Fibroblast of the aortic adventitia (primary cell): ENCODE measurements around the gene WNK2. TPM values are rescaled to one million over a fixed set of nuclear protein-coding genes. Genes with fewer than 3 reads are reported as not detected.
A peak's percentile ranks its signal among the peaks of the same experiment; 100 is the strongest.

Experiments
- DNase-seq: peaks from one replicate; pipeline ENCODE4 v3.0.0-alpha.2; 2010; ENCODE audit warnings: low read depth
- H3K4me3 ChIP-seq: 2 replicates; pipeline ENCODE4 v1.5.1; 2011; ENCODE audit warnings: low read depth, mild to moderate bottlenecking, control low read depth, low read length, moderate library complexity
- total RNA-seq: library from RNA; depleted of rRNA; stranded (reverse); fragments of >200 nt; gene quantifications from 2 replicates; pipeline ENCODE4 v1.2.3, GENCODE V29; 2012; ENCODE audit warnings: low replicate concordance
- TF ChIP-seq, protein P1 (sequence below): IDR thresholded peaks from 2 replicates; pipeline ENCODE4 v1.5.1; 2011; ENCODE audit warnings: mild to moderate bottlenecking, low read length, control low read depth, inconsistent platforms; ENCODE audit not compliant: insufficient read depth

The WNK2 gene
- total RNA-seq, 1 donor = not detected

GRCh38 chr9:93300585-93301081 lies 116.7 kb downstream of the WNK2 start:
- TF ChIP-seq, protein P1, sequence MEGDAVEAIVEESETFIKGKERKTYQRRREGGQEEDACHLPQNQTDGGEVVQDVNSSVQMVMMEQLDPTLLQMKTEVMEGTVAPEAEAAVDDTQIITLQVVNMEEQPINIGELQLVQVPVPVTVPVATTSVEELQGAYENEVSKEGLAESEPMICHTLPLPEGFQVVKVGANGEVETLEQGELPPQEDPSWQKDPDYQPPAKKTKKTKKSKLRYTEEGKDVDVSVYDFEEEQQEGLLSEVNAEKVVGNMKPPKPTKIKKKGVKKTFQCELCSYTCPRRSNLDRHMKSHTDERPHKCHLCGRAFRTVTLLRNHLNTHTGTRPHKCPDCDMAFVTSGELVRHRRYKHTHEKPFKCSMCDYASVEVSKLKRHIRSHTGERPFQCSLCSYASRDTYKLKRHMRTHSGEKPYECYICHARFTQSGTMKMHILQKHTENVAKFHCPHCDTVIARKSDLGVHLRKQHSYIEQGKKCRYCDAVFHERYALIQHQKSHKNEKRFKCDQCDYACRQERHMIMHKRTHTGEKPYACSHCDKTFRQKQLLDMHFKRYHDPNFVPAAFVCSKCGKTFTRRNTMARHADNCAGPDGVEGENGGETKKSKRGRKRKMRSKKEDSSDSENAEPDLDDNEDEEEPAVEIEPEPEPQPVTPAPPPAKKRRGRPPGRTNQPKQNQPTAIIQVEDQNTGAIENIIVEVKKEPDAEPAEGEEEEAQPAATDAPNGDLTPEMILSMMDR = no peak
- DNase-seq = no peak
- H3K4me3 ChIP-seq = no peak overlapping the region

GRCh38 chr9:93301291-93301811 lies 117.4 kb downstream of the WNK2 start:
- TF ChIP-seq, protein P1 = no peak
- no peak overlapping the region for H3K4me3 ChIP-seq
- no peak for DNase-seq

- TF ChIP-seq, protein P1 = no peak
- no peak for DNase-seq
- H3K4me3 ChIP-seq = no peak overlapping the region
Observed at GRCh38 chr9:93301911-93302541, 118.1 kb downstream of the WNK2 start.

DNA sequence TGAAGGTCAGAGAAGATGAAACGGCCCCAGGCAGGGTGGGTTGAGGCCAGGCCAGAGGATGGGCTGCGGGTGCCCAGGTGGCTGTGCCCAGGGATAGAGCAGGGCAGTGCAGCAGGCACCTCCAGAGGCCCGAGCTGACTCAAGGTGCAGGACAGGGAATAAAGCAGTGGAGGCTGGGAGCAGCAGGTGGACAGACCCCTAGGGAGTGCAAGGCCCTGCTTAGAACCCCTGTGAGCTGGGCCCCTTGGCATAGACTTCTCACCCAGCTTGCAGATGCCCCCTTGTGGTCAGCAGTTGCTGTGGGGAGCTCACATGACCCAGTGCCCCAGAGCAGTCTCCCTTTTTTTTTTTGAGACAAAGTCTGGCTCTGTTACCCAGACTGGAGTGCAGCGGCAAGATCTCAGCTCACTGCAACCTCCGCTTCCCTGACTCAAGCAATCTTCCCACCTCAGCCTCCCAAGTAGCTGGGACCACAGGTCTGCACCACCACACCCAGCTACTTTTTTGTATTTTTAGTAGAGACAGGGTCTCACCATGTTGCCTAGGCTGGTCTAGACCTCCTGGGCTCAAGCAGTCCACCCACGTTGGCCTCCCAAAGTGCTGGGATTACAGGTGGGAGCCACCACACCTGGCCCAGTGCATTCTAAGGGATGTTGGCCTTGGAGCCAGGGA lies 118.8 kb downstream of the WNK2 start:
- H3K4me3 ChIP-seq = no peak overlapping the region
- peak; percentile 56 for DNase-seq
- TF ChIP-seq, protein P1 = peak; percentile 61

DNA sequence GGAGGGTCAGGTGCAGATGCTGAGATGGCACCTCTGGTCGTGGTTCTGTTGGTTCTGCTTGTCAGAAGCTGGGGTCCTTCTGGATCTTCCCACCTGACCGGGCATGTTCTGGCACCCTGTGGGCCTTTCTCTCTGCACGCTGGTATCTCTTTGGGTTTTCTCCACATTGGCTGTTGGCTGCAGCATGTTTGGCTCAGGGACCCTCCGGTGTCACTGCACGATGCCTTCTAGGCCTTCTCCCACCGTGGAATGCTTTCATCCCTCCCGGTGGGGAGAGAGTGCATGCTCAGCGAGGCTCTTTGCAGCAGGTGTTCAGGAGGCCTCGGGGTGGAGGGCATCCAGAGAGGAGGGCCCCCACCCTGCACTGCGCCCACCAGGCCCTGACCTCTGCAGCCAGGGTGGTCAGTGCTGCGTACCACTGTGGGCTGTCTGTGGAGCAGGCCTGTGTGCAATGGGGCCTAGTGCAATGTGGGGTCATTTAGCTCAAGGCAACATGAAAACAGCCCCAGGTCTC lies 119.4 kb downstream of the WNK2 start:
- no peak overlapping the region for H3K4me3 ChIP-seq
- TF ChIP-seq, protein P1 = no peak
- DNase-seq = no peak

DNA sequence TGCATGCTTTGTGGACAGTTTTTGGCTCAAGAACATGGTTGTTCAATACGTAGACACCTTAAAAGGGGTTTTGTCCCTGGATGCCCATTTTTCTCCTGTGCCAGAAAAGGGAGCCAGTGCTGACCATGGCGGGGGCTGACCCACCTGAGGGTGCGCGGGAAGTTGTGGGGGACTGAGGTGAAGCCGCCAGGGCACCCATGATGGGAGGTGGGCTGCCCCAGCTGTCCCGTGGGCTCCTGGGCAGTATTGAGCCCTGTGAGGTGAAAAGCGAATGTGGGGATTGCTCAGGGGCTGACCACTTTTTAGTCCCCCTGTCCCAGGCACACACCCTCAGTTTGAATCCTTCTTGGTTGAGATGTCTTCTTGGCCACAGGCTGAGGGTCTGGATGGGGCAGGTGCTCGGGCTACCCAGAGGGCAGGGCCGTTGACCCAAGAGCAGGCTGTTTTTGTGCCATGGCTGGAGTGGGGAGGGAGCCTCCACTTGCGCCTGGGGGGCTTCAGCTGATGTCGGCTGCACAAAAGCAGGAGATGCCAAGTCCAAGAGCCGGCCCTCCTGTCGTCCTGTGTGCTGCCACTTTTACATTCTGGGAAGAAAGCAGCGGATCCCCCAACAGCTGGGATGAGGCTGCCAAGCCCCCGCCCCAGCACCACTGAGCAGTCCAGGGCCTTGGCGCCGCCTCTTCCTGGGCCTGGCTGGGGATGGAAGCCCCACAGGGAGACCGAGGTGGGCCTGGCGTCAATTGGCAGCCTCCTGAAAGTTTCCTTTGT lies 120.1 kb downstream of the WNK2 start:
- no peak overlapping the region for H3K4me3 ChIP-seq
- no peak for DNase-seq
- TF ChIP-seq, protein P1 = no peak
